Suppressor macrophage treated with lipopolysaccharide for 1 hour (primary cell): Measurements from ENCODE around the gene HNRNPA2B1.
A peak's percentile ranks its signal among the peaks of the same experiment; 100 is the strongest.

Experiments used
- DNase-seq, 3 donors: peaks; one replicate each; pipeline ENCODE4 v3.0.0-alpha.2; 2020 to 2022

Gene HNRNPA2B1

DNA sequence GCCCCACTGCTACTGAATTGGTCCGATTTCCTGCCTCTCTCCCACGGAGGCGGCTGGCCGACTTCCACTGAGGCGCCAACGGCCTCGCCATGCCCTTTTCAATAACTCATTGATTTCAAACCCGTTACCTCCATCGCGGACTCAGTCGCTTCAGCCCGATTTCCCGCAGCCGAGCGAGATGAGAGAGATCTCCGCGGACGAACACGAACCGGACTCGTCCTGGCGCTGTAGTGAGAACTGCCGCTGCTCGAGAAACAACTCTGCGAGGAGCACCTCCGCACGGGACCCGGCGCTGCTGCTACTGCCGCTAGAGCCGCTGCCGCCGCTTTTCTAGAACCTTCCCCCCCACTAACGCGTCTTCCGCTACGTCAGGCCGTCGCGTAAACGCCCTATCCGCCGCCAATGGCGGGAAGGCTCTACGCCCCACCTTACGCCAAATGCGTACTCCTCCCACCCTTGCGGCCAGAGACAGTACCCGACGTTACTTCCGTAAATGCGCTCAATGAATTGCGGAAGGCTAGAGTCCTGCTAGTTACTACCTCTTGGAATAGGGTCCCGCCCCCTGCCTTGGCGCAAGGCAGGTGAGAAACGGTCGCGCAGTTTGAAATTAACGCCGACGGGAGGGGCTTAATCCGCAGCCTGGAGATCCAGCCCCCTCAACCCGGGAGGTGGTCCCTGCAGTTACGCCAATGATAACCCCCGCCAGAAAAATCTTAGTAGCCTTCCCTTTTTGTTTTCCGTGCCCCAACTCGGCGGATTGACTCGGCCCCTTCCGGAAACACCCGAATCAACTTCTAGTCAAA, at the start of gene HNRNPA2B1:
Gene HNRNPA2B1, minus strand, starts transcription at position 303 of the 803 bp plus-strand sequence. Its CDS starts 169 bp downstream, at position 134.
- DNase-seq = peak; percentile 96 to 99 (median 96)

DNA sequence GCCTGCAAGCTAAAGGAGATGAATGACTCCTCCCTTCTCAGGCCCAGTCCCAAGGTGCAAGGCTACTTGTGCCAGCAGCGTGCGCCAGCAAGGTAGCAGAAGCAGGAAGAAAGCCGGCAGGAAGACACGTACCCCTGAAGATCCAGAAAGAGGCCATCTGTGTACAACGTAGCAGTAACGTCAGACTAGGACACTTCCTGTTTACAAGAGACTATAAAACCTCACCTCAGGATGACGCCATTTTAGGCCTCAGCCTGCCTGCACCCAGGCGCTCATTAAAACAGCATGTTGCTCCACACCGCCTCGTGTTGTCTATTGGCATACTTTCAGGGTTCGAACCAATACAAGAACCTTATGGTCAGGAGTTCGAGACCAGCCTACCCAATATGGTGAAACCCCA, 49.7 kb upstream of the HNRNPA2B1 start:
- DNase-seq = no peak

DNA sequence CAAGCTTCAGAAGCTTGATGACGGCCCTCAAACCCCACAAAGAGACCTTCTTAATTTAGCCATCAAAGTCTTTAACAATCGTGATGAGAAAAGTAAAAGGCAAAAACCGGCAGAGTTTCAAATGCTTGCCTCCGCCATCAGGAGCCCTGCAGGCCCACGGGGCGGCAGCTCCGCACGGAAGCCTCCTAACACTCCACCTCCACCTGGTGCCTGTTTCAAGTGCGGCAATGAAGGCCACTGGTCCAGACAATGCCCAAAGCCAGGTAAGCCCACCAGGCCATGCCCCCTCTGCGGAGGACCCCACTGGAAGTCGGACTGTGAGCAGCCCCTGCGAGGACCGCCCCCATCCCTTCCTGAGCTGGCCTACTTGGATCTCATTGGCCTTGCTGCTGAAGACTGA, 44.6 kb upstream of the HNRNPA2B1 start:
- no peak for DNase-seq

DNA sequence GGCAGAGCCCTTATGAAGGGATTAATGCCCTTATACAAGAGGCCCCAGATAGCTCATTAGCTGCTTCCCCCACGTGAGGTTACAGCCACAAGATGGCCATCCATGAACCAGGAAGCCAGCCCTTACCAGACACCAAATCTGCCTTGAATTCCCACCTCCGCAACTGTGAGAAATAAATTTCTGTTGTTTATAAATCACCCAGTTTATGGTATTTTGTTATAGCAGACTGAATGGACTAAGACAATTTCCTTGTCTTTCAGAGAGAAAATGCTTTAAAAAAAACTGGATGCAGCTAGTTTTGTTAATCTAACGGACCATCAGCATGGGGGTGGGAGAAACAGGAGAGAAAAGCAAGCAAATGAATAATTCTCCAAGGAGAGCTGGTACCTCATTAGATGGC, 37.5 kb upstream of the HNRNPA2B1 start:
- no peak for DNase-seq

- DNase-seq = peak in 1 of 3 donors; percentile 25
Observed at GRCh38 chr7:26237035-26237807, 36.7 kb upstream of the HNRNPA2B1 start.

GRCh38 chr7:26233902-26234511, 33.5 kb upstream of the HNRNPA2B1 start:
- no peak for DNase-seq

DNA sequence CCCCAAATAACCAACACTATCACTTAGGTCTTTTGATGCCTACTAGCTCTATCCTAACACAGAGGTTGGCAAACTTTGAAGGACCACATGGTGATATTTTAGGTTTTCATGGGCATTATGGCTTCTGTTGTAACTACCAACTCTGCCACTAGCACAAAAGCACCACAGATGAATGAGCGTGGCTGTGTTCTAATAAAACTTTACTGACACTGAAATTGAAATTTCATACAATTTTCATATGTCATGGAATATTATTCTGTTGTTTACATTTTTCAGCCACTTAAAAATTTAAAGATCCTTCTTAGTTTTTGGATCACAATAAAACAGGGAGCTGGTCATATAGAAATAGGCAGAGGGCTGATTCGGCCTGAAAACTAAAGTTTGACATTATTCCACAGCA, 27.4 kb upstream of the HNRNPA2B1 start:
- no peak for DNase-seq

GRCh38 chr7:26224359-26224758, 23.8 kb upstream of the HNRNPA2B1 start:
- no peak for DNase-seq

- no peak for DNase-seq
Observed at GRCh38 chr7:26216049-26216448, 15.5 kb upstream of the HNRNPA2B1 start.

DNA sequence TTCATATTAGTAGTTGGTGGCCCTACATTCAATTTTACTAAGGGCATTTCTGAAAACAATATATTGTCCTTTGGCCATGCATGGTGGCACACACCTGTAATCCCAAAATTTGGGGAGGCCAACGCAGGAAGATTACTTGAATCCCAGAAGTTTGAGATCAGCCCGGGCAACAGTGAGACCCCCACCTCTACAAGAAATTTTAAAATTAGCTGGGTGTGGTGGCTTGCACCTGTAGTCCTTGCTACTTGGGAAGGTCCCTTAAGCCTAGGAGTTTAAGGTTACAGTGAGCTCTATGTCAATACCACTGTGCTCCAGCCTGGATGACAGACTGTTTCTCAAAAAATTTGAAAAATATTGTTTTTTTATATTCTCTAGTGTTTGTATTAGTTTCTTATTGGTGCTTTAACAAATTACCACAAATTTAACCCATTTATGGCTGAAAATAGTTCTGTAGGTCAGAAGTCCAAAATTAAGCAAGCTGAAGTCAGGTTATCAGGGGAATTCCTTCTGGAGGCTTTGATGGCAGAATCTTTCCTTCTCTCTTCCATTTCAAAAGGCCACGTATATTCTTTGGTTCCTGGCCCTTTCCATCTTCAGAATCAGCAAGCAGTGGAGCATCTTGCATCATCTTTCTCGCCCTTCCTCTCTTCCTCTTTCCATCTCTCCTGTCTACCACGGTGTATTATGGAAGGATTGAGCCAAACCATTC, 13.4 kb upstream of the HNRNPA2B1 start:
- no peak for DNase-seq

- DNase-seq = no peak
Observed at GRCh38 chr7:26212921-26213718, 12.6 kb upstream of the HNRNPA2B1 start.

DNA sequence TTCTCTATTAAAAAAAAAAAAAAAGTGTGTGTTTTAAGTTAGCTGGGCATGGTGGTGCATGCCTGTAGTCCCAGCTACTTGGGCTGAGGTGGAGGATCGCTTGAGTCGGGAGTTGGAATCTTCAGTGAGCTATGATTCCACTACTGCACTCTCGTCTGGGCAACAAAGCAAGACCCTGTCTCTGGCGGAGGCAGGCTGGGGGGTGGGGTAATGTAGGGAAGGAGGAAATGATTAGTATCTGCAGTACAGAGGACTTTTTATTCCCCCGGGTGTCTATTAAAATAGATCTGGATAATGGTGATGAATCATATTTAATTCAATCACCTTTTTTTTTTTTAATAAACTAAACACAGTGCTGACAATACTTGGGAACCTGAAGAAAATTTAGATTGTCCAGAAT, 7.5 kb upstream of the HNRNPA2B1 start:
- no peak for DNase-seq

- DNase-seq = no peak
Observed at GRCh38 chr7:26203016-26203415, 2.5 kb upstream of the HNRNPA2B1 start.

GRCh38 chr7:26202019-26202990, 1.8 kb upstream of the HNRNPA2B1 start:
- DNase-seq = peak in 2 of 3 donors; percentile 54 to 77

DNA sequence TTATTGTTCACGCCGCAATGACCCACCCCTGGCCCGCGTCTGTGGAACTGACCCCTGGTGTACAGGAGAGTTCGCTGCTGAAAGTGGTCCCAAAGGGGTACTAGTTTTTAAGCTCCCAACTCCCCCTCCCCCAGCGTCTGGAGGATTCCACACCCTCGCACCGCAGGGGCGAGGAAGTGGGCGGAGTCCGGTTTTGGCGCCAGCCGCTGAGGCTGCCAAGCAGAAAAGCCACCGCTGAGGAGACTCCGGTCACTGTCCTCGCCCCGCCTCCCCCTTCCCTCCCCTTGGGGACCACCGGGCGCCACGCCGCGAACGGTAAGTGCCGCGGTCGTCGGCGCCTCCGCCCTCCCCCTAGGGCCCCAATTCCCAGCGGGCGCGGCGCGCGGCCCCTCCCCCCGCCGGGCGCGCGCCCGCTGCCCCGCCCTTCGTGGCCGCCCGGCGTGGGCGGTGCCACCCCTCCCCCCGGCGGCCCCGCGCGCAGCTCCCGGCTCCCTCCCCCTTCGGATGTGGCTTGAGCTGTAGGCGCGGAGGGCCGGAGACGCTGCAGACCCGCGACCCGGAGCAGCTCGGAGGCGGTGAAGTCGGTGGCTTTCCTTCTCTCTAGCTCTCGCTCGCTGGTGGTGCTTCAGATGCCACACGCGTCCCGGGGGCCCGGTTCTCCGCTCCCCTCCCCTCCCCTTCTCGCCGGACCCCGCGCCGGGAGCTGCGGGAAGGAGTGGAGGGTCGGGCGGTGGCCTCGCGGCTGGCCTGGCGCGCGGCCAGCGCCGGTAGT, 887 bp upstream of the HNRNPA2B1 start, which contains the start of gene CBX3:
Gene CBX3, plus strand, starts transcription at position 499 of the 772 bp plus-strand sequence. CDS start 1,254 bp downstream, outside the sequence.
- DNase-seq = peak; percentile 86 to 96 (median 89)

GRCh38 chr7:26200038-26200443, 505 bp downstream of the HNRNPA2B1 start:
- DNase-seq = peak; percentile 70 to 87 (median 79)

DNA sequence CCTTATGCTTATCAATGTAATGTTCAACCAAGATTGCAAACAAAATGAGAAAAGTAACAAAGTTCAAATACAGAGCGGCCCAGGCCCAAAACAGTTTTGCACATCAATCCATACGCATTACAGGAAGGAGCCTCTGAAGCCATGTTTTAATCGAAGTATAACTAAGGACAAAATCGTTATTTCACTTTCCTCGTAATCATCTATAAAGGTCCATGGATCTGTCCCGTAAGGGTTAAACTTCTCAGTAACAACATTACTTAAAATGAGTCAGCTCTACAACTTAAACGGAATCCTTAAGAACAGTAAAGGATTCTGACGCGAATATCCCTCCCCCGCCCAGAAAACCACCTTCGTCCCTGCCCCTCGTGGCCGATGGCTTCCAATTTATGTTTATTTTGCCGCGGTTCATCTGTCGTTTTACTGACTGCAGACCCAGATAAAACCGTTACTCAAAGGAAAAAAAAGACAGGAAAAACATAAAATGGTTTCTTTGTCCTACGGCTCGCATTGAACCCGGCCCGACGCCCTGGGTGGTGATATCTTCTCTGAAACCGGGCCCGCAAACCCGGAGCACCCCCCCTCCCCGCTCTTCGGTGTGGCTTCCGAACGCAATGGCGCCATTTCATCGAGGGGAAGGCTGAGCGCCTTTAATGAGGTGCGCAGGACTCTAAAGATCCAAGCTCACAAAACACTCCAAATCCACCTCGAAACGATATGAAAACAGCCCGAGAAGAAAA, 1.1 kb downstream of the HNRNPA2B1 start:
- DNase-seq = peak; percentile 75 to 77 (median 77)

DNA sequence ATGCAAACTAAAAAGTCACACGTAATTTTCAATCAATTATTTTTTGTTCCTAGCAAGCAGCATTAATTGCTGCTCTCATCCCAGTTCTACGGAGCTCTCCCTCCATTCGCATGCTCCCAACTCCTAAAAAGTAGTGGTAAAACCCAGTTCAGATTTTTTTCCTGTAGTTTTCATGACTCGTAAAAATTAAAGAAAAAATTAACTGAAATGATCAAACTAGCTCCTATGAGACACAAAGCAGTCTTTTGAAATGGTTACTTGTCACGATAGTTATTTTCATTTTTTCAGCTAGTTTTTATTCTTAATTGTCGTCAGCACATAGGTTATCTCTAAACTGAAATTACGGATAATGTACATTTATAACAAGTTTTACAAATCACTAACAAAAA, 1.8 kb downstream of the HNRNPA2B1 start:
- DNase-seq = no peak
